ENCODE measurements around the gene FOSB. TPM values are rescaled to one million over a fixed set of nuclear protein-coding genes. Genes with fewer than 3 reads are reported as not detected.

The FOSB gene
- 17.5 and 19.0 TPM in 2 replicates for total RNA-seq

DNA sequence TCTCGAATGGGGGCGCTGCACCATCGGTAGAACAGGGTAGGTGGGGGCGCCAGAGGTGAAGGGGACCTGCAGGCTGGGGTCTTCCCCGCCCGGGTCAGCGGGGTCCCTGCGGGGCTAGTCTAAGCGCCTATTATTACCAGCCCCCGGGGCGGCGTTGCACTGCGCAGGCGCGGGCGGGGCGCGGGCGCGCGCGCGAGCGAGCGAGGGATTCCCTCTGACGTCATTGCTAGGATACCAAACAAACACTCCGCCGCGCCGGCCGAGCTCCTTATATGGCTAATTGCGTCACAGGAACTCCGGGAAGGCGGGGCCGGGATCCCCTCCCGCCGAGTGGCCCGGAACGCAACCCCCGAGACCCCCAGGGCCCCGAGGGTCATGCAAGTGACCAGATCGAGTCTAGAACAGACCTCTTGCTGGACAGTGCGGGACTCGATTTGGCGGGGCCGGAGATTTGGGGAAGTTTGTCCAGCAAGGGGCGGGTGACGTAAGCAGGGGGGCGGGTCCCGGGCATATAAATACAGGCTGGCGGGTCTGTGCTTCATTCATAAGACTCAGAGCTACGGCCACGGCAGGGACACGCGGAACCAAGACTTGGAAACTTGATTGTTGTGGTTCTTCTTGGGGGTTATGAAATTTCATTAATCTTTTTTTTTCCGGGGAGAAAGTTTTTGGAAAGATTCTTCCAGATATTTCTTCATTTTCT, at the start of gene FOSB:
Gene FOSB, plus strand, starts transcription at position 541 of the 703 bp plus-strand sequence. CDS start 591 bp downstream, outside the sequence.

DNA sequence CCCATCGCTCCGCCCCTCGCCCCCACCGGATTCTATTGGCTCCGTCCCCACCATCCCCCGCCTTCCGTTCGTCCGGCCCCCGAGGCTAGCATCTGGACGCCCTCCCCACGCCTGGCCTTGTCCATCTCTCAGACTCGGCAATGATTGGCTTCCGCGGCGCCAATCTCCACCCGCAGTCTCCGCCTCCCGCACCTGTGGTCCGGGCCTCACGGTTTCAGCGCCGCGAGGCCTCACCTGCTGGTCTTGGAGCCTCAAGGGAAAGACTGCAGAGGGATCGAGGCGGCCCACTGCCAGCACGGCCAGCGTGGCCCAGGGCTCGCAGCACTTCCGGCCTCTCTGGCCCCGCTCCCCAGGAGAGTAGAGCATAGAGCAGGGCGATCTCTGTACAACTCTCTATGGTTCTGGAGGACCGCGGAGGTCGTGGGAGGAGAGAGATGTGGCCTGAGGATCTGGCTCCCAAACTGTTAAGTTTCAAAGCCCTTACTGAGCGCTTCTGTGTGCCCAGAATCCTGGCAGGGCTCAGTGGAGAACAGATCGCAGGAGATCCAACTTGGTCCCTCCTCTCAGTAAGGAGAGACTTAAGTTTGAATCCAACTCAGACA, 44.1 kb upstream of the FOSB start, which contains the start of gene ERCC1:
Gene ERCC1, minus strand, starts transcription at position 329 of the 602 bp plus-strand sequence. CDS start 543 bp downstream, outside the sequence.

DNA sequence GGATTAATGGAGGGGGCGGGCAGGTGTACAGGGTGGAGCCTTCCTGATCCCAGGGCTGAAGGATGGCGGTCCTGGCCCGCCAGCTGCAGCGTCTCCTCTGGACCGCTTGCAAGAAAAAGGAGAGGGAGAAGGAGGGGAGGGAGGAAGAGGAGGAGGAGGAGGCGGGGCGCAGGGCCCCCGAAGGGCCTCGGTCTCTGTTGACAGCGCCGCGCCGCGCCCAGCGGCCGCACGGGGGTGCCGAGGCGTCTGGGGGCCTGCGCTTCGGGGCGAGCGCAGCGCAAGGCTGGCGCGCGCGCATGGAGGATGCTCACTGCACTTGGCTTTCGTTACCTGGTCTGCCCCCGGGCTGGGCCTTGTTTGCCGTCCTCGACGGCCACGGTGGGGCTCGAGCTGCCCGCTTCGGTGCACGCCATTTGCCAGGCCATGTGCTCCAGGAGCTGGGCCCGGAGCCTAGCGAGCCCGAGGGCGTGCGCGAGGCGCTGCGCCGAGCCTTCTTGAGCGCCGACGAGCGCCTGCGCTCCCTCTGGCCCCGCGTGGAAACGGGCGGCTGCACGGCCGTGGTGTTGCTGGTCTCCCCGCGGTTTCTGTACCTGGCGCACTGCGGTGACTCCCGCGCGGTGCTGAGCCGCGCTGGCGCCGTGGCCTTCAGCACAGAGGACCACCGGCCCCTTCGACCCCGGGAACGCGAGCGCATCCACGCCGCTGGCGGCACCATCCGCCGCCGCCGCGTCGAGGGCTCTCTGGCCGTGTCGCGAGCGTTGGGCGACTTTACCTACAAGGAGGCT, 30.8 kb downstream of the FOSB start, which contains the start of gene PPM1N:
Gene PPM1N, plus strand, starts transcription at position 33 of the 785 bp plus-strand sequence. Its CDS starts 30 bp downstream, at position 63.

DNA sequence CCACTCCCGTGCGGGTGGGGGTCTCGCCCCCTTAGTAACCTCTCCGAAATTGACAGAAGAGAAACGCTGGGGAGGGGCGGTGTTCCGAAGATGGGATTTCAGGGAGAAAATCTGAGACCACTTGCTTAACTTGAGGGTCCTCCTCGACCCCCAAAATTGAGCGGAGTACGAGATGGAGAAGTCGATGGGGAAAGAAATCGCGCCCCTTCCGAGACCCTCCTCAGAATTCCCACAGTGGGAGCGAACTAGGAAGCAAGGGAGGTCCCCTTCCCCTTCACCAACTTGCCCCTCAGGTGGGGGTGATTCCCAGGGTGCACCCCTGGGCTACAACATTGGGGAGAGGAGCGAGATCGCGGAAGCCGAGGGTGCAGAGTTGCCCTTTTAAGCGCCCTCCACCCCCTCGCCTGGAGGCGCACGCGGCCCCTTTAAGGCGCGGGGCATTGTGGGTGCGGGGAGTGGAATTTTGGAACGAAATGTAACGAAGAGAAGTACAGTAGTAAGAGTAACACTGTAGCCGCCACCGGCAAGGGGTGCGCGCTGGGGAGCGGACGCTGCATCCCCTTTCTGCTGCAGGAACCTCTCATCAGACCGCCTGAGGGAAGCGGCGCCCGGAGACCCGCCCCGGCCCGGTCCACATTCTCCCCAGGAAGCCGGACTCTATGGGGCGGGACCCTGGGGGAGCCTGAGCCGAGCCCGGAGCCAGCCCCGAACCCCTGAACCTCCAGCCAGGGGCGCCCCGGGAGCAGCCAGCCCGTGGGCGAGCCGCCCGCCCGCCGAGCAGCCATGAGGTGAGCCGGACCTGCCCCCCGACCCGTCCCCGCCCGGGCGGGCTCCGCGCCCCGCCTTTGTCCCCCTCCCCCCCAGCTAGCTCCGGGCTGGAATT, 39.4 kb downstream of the FOSB start, which contains the start of gene VASP:
Gene VASP, plus strand, starts transcription at position 491 of the 883 bp plus-strand sequence. Its CDS starts 293 bp downstream, at position 784.

Other genes starting within 250 kb of the FOSB start
- gene EXOC3L2, start 222.6 kb upstream of the FOSB start, total RNA-seq, result 0.21 and 0.46 TPM in 2 replicates
- gene MARK4, start 216.7 kb upstream of the FOSB start, total RNA-seq, result 17.9 and 26.0 TPM in 2 replicates
- not detected in 2 replicates for gene CKM, start 145.1 kb upstream of the FOSB start, total RNA-seq
- 50.2 and 51.0 TPM in 2 replicates for gene KLC3, start 127.2 kb upstream of the FOSB start, total RNA-seq
- gene ERCC2, start 97.4 kb upstream of the FOSB start, total RNA-seq, result 22.2 and 24.0 TPM in 2 replicates
- 64.0 and 90.9 TPM in 2 replicates for gene PPP1R13L, start 62.9 kb upstream of the FOSB start, total RNA-seq
- 14.9 and 15.9 TPM in 2 replicates for gene POLR1G, start 61.4 kb upstream of the FOSB start, total RNA-seq
- gene ERCC1, start 44.1 kb upstream of the FOSB start, total RNA-seq, result 116 and 129 TPM in 2 replicates
- 7.1 and 10.5 TPM in 2 replicates for gene RTN2, start 29.1 kb downstream of the FOSB start, total RNA-seq
- gene PPM1N, start 30.4 kb downstream of the FOSB start, total RNA-seq, result 3.0 and 3.9 TPM in 2 replicates
- gene VASP, start 39.5 kb downstream of the FOSB start, total RNA-seq, result 130 and 137 TPM in 2 replicates
- 11.7 and 13.1 TPM in 2 replicates for gene OPA3, start 116.8 kb downstream of the FOSB start, total RNA-seq
- gene GPR4, start 134.2 kb downstream of the FOSB start, total RNA-seq, result not detected in 2 replicates
- 54.8 and 64.7 TPM in 2 replicates for gene EML2, start 171.4 kb downstream of the FOSB start, total RNA-seq
- gene GIPR, start 200.2 kb downstream of the FOSB start, total RNA-seq, result 1.2 and 3.7 TPM in 2 replicates
- gene SNRPD2, start 224.0 kb downstream of the FOSB start, total RNA-seq, result 333 and 378 TPM in 2 replicates
- 22.2 and 27.9 TPM in 2 replicates for gene QPCTL, start 224.7 kb downstream of the FOSB start, total RNA-seq

Measured in airway epithelial cell (primary cell).